ENCODE results near the gene OPA3. TPM values are rescaled to one million over a fixed set of nuclear protein-coding genes. Genes with fewer than 3 reads are reported as not detected.

Gene OPA3
- 0.65 and 0.97 TPM in 2 replicates for polyA plus RNA-seq

GRCh38 chr19:45584332-45585157 lies at the start of gene OPA3:
Gene OPA3, minus strand, starts transcription at chr19:45584802. Its CDS starts 38 bp downstream, at chr19:45584764.

GRCh38 chr19:45601524-45602374 lies 17.1 kb upstream of the OPA3 start, which contains the start of gene GPR4:
Gene GPR4, minus strand, starts transcription at chr19:45602212. Its CDS starts 10,346 bp downstream, at chr19:45591866.

GRCh38 chr19:45506989-45507871 lies 77.4 kb downstream of the OPA3 start, which contains the start of gene VASP:
Gene VASP, plus strand, starts transcription at chr19:45507479. Its CDS starts 293 bp downstream, at chr19:45507772.

GRCh38 chr19:45498411-45499195 lies 86.0 kb downstream of the OPA3 start, which contains the start of gene PPM1N:
Gene PPM1N, plus strand, starts transcription at chr19:45498443. Its CDS starts 30 bp downstream, at chr19:45498473.

Other genes with a start within 250 kb of the OPA3 start
- 0.23 TPM in 1 of 2 replicates, not detected in the other for gene KLC3, start 244.1 kb downstream of the OPA3 start, polyA plus RNA-seq
- gene ERCC2, start 214.2 kb downstream of the OPA3 start, polyA plus RNA-seq: 1.4 and 2.7 TPM in 2 replicates
- not detected in 2 replicates for gene PPP1R13L, start 179.7 kb downstream of the OPA3 start, polyA plus RNA-seq
- gene POLR1G, start 178.2 kb downstream of the OPA3 start, polyA plus RNA-seq: 0.99 and 1.5 TPM in 2 replicates
- 21.0 and 25.6 TPM in 2 replicates for gene ERCC1, start 160.9 kb downstream of the OPA3 start, polyA plus RNA-seq
- gene FOSB, start 116.8 kb downstream of the OPA3 start, polyA plus RNA-seq: not detected in 2 replicates
- 1.6 TPM in 1 of 2 replicates, not detected in the other for gene RTN2, start 87.8 kb downstream of the OPA3 start, polyA plus RNA-seq
- gene PPM1N, start 86.4 kb downstream of the OPA3 start, polyA plus RNA-seq: 0.30 TPM in 1 of 2 replicates, not detected in the other
- not detected in 2 replicates for gene VASP, start 77.3 kb downstream of the OPA3 start, polyA plus RNA-seq
- not detected in 2 replicates for gene GPR4, start 17.4 kb upstream of the OPA3 start, polyA plus RNA-seq
- gene EML2, start 54.6 kb upstream of the OPA3 start, polyA plus RNA-seq: 0.40 TPM in 1 of 2 replicates, not detected in the other
- not detected in 2 replicates for gene GIPR, start 83.4 kb upstream of the OPA3 start, polyA plus RNA-seq
- 825 and 870 TPM in 2 replicates for gene SNRPD2, start 107.2 kb upstream of the OPA3 start, polyA plus RNA-seq
- gene QPCTL, start 107.9 kb upstream of the OPA3 start, polyA plus RNA-seq: 0.39 and 1.7 TPM in 2 replicates
- 0.42 and 0.56 TPM in 2 replicates for gene FBXO46, start 146.1 kb upstream of the OPA3 start, polyA plus RNA-seq
- gene MEIOSIN, start 148.6 kb upstream of the OPA3 start, polyA plus RNA-seq: not detected in 2 replicates
- gene SIX5, start 184.4 kb upstream of the OPA3 start, polyA plus RNA-seq: not detected in 2 replicates
- 0.67 and 1.2 TPM in 2 replicates for gene DMPK, start 197.7 kb upstream of the OPA3 start, polyA plus RNA-seq
- 5.3 and 6.8 TPM in 2 replicates for gene DMWD, start 208.0 kb upstream of the OPA3 start, polyA plus RNA-seq
- gene RSPH6A, start 230.5 kb upstream of the OPA3 start, polyA plus RNA-seq: not detected in 2 replicates